ENCODE results near the gene OSCP1. TPM values are rescaled to one million over a fixed set of nuclear protein-coding genes. Genes with fewer than 3 reads are reported as not detected.

OSCP1 gene
- total RNA-seq, 1 donor from 2014 or later = 4.0 TPM

DNA sequence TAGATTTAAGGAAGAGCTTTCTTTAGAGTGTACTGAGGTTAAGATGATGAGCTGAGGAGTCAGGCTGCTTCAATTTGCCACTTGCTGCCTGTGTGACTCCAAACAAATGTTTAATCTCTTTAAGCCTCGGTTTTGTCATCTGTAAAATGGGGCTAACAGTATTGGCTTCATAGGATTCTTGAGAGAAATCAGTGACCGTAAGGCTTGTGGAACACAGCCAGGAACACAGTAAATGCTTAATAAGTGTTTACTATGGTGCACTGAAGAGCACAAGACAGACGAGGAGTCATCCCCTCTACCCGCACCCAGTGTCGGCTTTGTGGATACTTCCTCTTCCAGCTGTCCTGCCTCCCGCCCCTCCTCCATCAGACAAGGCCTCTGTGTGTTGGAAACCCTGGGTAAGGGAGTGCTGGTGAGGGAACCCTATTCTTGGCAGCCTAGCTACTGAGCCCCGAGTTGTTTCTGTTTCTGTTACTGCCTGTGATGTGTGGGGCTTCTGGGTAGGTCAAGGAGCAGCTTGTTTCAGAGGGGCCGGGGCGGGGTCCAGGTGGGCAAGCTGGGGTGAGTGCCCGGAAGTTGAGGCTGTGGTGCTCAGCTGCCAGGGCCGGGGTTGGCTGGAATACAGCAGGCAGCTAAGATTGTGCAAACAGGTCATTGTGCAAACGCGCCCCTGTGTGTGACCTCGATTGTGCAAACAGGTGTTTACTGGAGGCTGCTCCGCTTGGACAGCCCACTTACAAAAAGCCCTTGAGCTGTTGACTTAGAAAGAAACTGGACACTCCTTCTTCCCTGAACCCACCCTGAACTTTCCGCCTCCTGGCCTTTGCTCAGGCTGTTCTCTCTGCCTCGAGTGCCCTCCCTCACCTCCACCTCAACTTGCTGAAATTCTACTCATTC, 36.4 kb upstream of the OSCP1 start:
- no peak for TF ChIP-seq CTCF (conservative IDR thresholded peaks at IDR 0.05; ENCODE audit: low read depth, low read length)
- DNase-seq (ENCODE audit: low read depth) = peak; percentile 73
- H3K4me3 ChIP-seq (ENCODE audit: low read depth, low read length) = no peak overlapping the region

DNA sequence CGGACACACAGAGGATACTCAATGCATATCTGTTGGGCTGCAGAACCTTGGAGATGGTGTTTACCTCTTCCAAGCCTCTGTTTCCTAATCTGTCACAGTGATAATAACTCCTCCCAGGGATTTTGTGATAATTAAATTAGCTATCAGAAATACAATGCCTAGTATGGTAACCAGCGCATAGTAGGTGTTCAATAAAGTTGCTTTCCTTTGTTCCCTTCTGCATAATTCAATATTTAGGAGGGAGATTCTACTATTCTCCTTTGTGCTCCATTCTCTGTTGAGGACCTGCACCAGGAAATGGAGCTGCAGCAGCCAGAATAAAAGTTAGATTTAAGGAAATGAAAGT, 35.8 kb upstream of the OSCP1 start:
- H3K4me3 ChIP-seq (ENCODE audit: low read depth, low read length) = no peak overlapping the region
- DNase-seq (ENCODE audit: low read depth) = no peak
- TF ChIP-seq CTCF (conservative IDR thresholded peaks at IDR 0.05; ENCODE audit: low read depth, low read length) = no peak

DNA sequence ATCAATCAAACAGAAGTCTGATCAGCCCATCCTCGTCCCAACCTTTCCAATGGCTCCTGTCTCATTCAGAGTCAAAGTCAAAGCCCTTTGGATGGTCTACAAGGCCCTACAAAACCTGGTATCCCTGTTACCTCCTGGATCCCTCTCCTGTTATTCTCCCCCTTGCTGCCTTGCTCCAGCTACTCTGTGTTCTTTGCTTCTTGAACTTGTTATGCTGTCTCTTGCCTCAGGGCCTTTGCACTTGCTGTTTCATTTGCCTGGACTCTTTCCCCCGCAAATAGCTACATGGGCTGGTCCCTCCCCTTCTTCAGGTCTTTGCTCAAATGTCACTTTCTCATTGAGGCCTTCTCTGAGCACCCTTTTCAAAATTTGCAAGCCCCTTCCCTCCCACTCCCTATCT, 33.8 kb upstream of the OSCP1 start:
- no peak for DNase-seq (ENCODE audit: low read depth)
- TF ChIP-seq CTCF (conservative IDR thresholded peaks at IDR 0.05; ENCODE audit: low read depth, low read length) = no peak
- no peak overlapping the region for H3K4me3 ChIP-seq (ENCODE audit: low read depth, low read length)

- DNase-seq (ENCODE audit: low read depth) = no peak
- no peak within 1 kb of the TSS for H3K4me3 ChIP-seq (ENCODE audit: low read depth, low read length)
- no peak for TF ChIP-seq CTCF (conservative IDR thresholded peaks at IDR 0.05; ENCODE audit: low read depth, low read length)
Observed at GRCh38 chr1:36482724-36483388, 32.6 kb upstream of the OSCP1 start, which contains the start of gene CSF3R. Gene CSF3R (minus strand): TSS chr1:36482913. CDS start chr1:36479496, 3,417 bp downstream.

- no peak overlapping the region for H3K4me3 ChIP-seq (ENCODE audit: low read depth, low read length)
- DNase-seq (ENCODE audit: low read depth) = no peak
- TF ChIP-seq CTCF (conservative IDR thresholded peaks at IDR 0.05; ENCODE audit: low read depth, low read length) = no peak
Observed at GRCh38 chr1:36481771-36482723, 31.8 kb upstream of the OSCP1 start.

DNA sequence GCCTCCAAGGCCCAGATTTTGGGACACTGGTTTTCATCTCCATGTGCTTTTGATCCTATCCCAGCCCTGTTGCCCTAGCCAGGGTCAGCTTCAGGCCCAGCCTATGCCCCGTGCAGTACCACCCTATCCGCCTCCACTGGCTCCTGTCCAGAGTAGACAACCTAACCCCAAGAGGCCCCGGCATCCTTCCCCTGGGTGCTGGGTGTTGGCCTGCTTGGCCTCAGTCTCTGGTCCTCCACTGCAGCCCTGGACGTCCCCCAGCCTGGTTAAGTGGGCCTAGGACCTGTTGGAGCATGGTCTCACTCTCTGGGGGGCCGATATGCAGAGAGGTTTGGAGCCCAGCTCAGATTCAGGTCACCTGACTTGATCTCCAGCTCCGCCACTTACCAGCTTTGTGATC, 30.8 kb upstream of the OSCP1 start:
- DNase-seq (ENCODE audit: low read depth) = no peak
- no peak for TF ChIP-seq CTCF (conservative IDR thresholded peaks at IDR 0.05; ENCODE audit: low read depth, low read length)
- no peak overlapping the region for H3K4me3 ChIP-seq (ENCODE audit: low read depth, low read length)

All from epithelial cell of proximal tubule (primary cell).